Neural crest cell (in vitro differentiated cells): ENCODE measurements around the gene MOB3C. TPM values are rescaled to one million over a fixed set of nuclear protein-coding genes. Genes with fewer than 3 reads are reported as not detected.

ENCODE experiments used
- DNase-seq: peaks from one replicate; pipeline ENCODE4 v3.0.0; 2021; ENCODE audit warnings: low read depth, mixed read lengths, low spot score
- H3K27ac Mint-ChIP-seq: one replicate; pipeline ENCODE4 v1.8.0; 2021; ENCODE audit warnings: mild to moderate bottlenecking, mixed read lengths; ENCODE audit not compliant: unreplicated experiment
- H3K27me3 Mint-ChIP-seq: 2 replicates; pipeline ENCODE4 v1.8.0; 2021; ENCODE audit warnings: low read depth, mild to moderate bottlenecking, mixed read lengths
- H3K36me3 Mint-ChIP-seq: 2 replicates; pipeline ENCODE4 v1.8.0; 2021; ENCODE audit warnings: low read depth, mild to moderate bottlenecking, mixed read lengths
- H3K4me1 Mint-ChIP-seq: 2 replicates; pipeline ENCODE4 v1.8.0; 2021; ENCODE audit warnings: mixed read lengths
- H3K4me3 Mint-ChIP-seq: one replicate; pipeline ENCODE4 v1.8.0; 2021; ENCODE audit warnings: mild to moderate bottlenecking, mixed read lengths
- H3K9me3 Mint-ChIP-seq: 2 replicates; pipeline ENCODE4 v1.8.0; 2021; ENCODE audit warnings: mixed read lengths
- total RNA-seq: library from RNA; stranded (reverse); gene quantifications from 2 replicates; pipeline ENCODE4 v1.2.1, GENCODE V29; 2021
- TF ChIP-seq, protein P1 (sequence below): fragments of 200-600 bp; sonication (generic); conservative IDR thresholded peaks from 2 replicates; pipeline ENCODE4 v1.5.0; 2021; ENCODE audit warnings: antibody characterized with exemption, mild to moderate bottlenecking

MOB3C gene
- total RNA-seq, 1 donor from 2014 or later, result 4.1 TPM

DNA sequence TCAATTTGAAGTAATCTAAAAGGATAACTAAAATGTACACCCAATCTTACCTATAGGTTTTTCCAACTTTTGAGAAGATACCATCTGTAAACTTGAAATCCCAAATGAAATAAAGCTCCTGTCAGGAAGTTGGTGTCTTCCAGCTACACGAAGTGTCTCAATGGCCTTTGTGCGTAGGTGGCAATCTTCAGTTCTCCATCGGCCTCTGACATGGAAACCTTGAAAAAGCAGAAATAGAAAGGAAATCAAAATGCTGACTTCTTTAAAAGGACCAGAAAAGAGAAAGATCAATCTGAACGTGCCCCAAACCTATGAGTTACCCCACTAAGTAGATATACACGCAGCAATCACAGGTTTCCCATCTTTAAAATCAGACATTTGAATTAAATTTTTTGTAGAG, 22.5 kb downstream of the MOB3C start:
- H3K4me1 Mint-ChIP-seq, result no peaks in the 10 kb centered on the region
- TF ChIP-seq, protein P1, sequence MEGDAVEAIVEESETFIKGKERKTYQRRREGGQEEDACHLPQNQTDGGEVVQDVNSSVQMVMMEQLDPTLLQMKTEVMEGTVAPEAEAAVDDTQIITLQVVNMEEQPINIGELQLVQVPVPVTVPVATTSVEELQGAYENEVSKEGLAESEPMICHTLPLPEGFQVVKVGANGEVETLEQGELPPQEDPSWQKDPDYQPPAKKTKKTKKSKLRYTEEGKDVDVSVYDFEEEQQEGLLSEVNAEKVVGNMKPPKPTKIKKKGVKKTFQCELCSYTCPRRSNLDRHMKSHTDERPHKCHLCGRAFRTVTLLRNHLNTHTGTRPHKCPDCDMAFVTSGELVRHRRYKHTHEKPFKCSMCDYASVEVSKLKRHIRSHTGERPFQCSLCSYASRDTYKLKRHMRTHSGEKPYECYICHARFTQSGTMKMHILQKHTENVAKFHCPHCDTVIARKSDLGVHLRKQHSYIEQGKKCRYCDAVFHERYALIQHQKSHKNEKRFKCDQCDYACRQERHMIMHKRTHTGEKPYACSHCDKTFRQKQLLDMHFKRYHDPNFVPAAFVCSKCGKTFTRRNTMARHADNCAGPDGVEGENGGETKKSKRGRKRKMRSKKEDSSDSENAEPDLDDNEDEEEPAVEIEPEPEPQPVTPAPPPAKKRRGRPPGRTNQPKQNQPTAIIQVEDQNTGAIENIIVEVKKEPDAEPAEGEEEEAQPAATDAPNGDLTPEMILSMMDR, result no peak
- DNase-seq, result no peak
- H3K4me3 Mint-ChIP-seq, result no peak overlapping the region
- H3K36me3 Mint-ChIP-seq, result peaks cover 14% of the 10 kb centered on the region
- H3K9me3 Mint-ChIP-seq, result no peaks in the 10 kb centered on the region
- no peaks in the 10 kb centered on the region for H3K27me3 Mint-ChIP-seq
- H3K27ac Mint-ChIP-seq, result peak overlapping the region; percentile 53

DNA sequence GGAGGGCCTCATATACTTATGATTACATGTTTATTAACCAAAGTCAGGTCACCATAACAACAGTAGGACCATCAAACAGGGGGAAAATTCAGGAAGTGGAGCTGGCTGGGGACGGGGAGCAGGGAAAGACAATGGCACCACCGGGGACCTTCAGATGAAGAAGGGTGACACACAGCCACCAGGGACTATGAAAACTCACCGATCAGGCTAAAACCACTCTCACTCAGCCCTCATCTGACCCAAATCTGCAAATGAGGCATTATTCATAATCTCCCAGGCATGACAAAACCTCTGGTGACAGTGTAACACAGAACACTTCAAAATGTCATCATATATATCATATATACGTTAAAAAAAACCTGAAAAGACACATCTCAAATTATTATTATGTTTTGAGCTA, 23.8 kb downstream of the MOB3C start:
- TF ChIP-seq, protein P1, result no peak
- Mint-ChIP-seq H3K4me1 (no peaks in the 10 kb centered on the region), H3K27ac (no peak overlapping the region), H3K4me3 (no peak overlapping the region), H3K27me3 (no peaks in the 10 kb centered on the region), H3K9me3 (no peaks in the 10 kb centered on the region), H3K36me3 (peaks cover 17% of the 10 kb centered on the region)
- DNase-seq, result no peak

DNA sequence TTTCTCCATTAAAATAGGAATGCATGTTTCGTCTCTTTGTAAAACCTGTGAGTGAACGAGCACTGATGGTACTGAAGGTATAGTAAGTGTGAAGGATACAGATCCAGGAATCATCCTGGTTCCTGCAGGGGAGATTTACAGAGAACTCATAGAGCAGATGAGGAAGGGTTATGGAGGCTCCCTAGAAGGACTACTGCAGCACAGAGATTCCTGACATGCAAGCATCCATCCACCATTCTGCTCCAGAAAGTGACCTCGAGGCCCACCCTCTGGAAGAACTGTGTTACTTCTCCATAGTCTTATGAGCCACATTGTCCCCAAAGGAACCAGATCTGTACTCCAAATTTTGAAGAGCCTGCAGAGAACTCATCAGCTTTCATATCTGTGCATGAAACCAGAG, 27.1 kb downstream of the MOB3C start:
- H3K4me1 Mint-ChIP-seq, result no peaks in the 10 kb centered on the region
- H3K4me3 Mint-ChIP-seq, result no peak overlapping the region
- TF ChIP-seq, protein P1, result no peak
- H3K9me3 Mint-ChIP-seq, result no peaks in the 10 kb centered on the region
- H3K36me3 Mint-ChIP-seq, result peaks cover 18% of the 10 kb centered on the region
- H3K27ac Mint-ChIP-seq, result no peak overlapping the region
- DNase-seq, result no peak
- H3K27me3 Mint-ChIP-seq, result no peaks in the 10 kb centered on the region

DNA sequence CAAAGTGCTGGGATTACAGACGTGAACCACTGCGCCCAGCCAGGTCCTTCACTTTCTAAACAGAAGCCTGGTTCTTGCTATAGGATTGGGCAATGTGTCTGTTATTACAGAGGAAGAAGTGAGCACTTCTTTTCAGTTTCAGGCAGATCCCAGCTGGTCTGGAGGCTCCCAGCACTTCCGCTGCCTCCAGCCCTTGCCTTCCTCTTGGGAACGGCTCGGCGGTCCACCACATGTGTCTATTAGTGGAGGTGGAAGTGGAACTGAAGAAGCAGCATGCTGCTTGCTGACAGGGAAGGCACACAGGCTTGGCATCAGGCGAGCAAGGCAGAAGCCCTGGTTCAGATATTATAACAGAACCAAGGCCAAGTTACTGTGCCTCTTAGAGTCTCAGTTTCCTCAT, 29.5 kb downstream of the MOB3C start:
- H3K4me3 Mint-ChIP-seq, result no peak overlapping the region
- DNase-seq, result no peak
- H3K27me3 Mint-ChIP-seq, result no peaks in the 10 kb centered on the region
- no peak overlapping the region for H3K27ac Mint-ChIP-seq
- H3K9me3 Mint-ChIP-seq, result no peaks in the 10 kb centered on the region
- H3K4me1 Mint-ChIP-seq, result no peaks in the 10 kb centered on the region
- H3K36me3 Mint-ChIP-seq, result peaks cover 12% of the 10 kb centered on the region
- TF ChIP-seq, protein P1, result no peak

DNA sequence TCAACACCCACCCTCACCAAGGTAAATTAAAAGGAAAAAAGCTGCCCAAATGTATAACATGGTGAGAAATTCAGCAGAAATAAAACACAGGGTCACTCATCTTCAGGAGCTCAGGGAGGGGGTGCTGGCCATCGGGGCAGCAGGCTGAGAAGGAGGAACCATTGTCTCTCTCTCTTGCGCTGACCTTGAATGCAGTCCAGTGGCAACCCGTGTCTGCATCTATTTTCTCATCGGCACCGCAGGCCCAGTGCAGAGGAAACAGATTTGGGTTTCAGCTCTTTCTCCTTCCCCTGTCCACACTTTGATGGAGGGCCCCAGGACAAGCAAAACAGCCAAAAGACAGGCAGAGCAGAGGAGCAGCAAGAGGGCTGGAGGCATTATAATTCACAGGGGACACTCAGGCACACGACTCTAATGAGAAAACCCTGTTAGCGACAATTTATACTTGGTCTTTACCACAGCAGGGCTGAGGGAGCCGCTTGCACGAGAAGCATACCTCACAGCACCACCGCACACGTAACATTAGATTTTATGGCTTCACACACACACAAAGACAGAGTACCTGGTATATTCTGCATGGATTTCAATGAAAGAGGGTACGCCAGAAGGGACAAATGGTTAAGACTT, 31.2 kb downstream of the MOB3C start:
- no peaks in the 10 kb centered on the region for H3K27me3 Mint-ChIP-seq
- no peak overlapping the region for H3K4me3 Mint-ChIP-seq
- peaks cover 9% of the 10 kb centered on the region for H3K36me3 Mint-ChIP-seq
- no peak for DNase-seq
- no peaks in the 10 kb centered on the region for H3K4me1 Mint-ChIP-seq
- no peaks in the 10 kb centered on the region for H3K9me3 Mint-ChIP-seq
- no peak overlapping the region for H3K27ac Mint-ChIP-seq
- TF ChIP-seq, protein P1, result no peak
